Sigmoid colon (tissue), 7 donors: Measurements from ENCODE around the gene SOX6. TPM values are rescaled to one million over a fixed set of nuclear protein-coding genes. Genes with fewer than 3 reads are reported as not detected.

Experiments used
- DNase-seq: peaks from one replicate; pipeline ENCODE4 v3.0.0-alpha.2; 2019
- H3K27ac ChIP-seq, 4 donors: fragments of 200-600 bp; sonication (generic); one replicate each; pipeline ENCODE4 v1.5.1; 2016 to 2019; ENCODE audit warnings: mild to moderate bottlenecking in 1 of 4
- H3K27me3 ChIP-seq, 3 donors: fragments of 200-600 bp; sonication (generic); one replicate each; pipeline ENCODE4 v1.5.1; 2019; ENCODE audit warnings: mild to moderate bottlenecking in 1 of 3
- H3K36me3 ChIP-seq, 4 donors: fragments of 200-600 bp; sonication (generic); one replicate each; pipeline ENCODE4 v1.5.1; 2016 to 2019
- H3K4me1 ChIP-seq, 4 donors: fragments of 200-600 bp; sonication (generic); one replicate each; pipeline ENCODE4 v1.5.1; 2017 to 2019
- H3K4me3 ChIP-seq, 4 donors: fragments of 200-600 bp; sonication (generic); one replicate each; pipeline ENCODE4 v1.5.1; 2017 to 2019; ENCODE audit warnings: mild to moderate bottlenecking in 2 of 4, moderate library complexity in 1 of 4
- H3K9me3 ChIP-seq, 4 donors: fragments of 200-600 bp in 3 of 4; sonication (generic) in 3 of 4; one replicate each; pipeline versions ENCODE4 v1.5.1 to v1.6.1; 2013 to 2019
- EP300 ChIP-seq, 4 donors: sonication (generic); formaldehyde crosslinking; IDR thresholded peaks; one replicate each; pipeline ENCODE4 v1.6.1; 2017; ENCODE audit warnings: antibody characterized with exemption in 4 of 4
- POLR2A ChIP-seq, 2 donors: fragments of 450-650 bp; IDR thresholded peaks; one replicate each; pipeline ENCODE4 v1.6.1; 2016; ENCODE audit warnings: antibody characterized with exemption in 2 of 2, mild to moderate bottlenecking in 2 of 2, moderate library complexity in 2 of 2
- POLR2AphosphoS5 ChIP-seq, 4 donors: sonication (generic); formaldehyde crosslinking; IDR thresholded peaks; one replicate each; pipeline ENCODE4 v1.6.1; 2017; ENCODE audit warnings: antibody characterized with exemption in 4 of 4
- WGBS, 2 donors: extraction: QIAGEN DNeasy Blood & Tissue Kit; methylation state at CpG; one replicate each; pipeline ENCODE4 v1.1.7; 2013; 5-methylcytosine and 5-hydroxymethylcytosine counted together
- intact Hi-C: fragments of 100-400 bp; cut with DNase I; formaldehyde crosslinking; loops from one replicate; pipeline ENCODE4 v1.15.1; 2023
- polyA plus RNA-seq, 3 donors: library from polyadenylated mRNA; stranded (reverse); fragments of 200-250 nt; gene quantifications; one replicate each; pipeline ENCODE4 v1.2.3, GENCODE V29; 2013
- total RNA-seq, 4 donors: library from RNA; depleted of rRNA; stranded (reverse); fragments of >200 nt; gene quantifications; one replicate each; pipeline ENCODE4 v1.1.0, GENCODE V29; 2016
- TF ChIP-seq, protein P1 (sequence below), 4 experiments: fragments of 450-650 bp in 3 of 4; fragments of 200-600 bp in 1 of 4; IDR thresholded peaks; one replicate each; pipeline ENCODE4 v1.5.1; 2016 to 2019; ENCODE audit warnings: antibody characterized with exemption in 4 of 4, mild to moderate bottlenecking in 3 of 4, moderate library complexity in 2 of 4
- donor health status: healthy with polysubstance abuse.
- donor health status: Bipolar disorder and iron deficiency.
- donor health status: healthy.

SOX6 gene
- total and polyA plus RNA-seq, 7 donors = 0.46 to 6.1 (median 1.7) TPM

DNA sequence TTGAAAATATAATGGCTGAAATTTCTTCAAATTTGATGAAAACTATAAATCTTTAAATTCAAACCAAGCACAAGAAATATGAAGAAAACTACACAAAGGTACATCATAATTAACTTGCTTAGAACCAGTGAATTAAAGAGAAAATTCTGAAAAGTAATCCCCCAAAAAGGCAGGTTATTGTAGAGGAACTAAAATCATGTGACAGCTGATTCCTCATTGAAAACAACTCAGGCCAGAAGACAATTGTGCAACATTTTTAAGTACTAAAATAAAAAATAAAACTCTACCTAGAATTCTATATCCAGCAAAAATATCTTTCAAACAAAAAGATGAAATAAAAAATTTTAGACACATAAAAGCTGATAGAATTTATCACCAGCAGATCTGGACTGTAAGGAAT lies 90.3 kb downstream of the SOX6 start:
- no peaks in the 10 kb centered on the region for H3K27me3 ChIP-seq
- no peaks in the 10 kb centered on the region for H3K4me1 ChIP-seq
- H3K4me3 ChIP-seq = no peak overlapping the region
- TF ChIP-seq, protein P1, sequence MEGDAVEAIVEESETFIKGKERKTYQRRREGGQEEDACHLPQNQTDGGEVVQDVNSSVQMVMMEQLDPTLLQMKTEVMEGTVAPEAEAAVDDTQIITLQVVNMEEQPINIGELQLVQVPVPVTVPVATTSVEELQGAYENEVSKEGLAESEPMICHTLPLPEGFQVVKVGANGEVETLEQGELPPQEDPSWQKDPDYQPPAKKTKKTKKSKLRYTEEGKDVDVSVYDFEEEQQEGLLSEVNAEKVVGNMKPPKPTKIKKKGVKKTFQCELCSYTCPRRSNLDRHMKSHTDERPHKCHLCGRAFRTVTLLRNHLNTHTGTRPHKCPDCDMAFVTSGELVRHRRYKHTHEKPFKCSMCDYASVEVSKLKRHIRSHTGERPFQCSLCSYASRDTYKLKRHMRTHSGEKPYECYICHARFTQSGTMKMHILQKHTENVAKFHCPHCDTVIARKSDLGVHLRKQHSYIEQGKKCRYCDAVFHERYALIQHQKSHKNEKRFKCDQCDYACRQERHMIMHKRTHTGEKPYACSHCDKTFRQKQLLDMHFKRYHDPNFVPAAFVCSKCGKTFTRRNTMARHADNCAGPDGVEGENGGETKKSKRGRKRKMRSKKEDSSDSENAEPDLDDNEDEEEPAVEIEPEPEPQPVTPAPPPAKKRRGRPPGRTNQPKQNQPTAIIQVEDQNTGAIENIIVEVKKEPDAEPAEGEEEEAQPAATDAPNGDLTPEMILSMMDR (IDR thresholded peaks at IDR 0.05) = no peak
- H3K9me3 ChIP-seq = no peaks in the 10 kb centered on the region
- H3K27ac ChIP-seq = no peak overlapping the region
- intact Hi-C loops = no loop called here
- DNase-seq = no peak
- H3K36me3 ChIP-seq = no peaks in the 10 kb centered on the region

DNA sequence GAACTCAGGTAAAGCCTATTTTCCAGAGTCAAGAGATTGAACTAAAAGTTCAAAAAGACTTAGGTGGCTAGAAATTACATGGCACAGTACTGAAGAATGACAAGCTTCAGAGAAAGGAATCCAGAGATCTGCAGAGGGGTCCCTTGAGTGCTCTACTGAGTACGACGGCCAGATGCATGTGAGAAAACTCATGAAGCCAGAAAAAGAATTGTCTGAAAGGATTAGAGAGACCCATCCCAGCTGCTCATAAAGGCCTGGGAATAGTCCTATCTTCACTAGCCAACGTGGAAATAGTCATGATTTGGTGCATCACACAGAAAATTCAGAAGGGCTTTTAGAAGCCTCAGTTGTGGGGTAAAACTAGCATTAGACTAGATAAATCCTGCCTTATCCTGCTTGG lies 91.3 kb downstream of the SOX6 start:
- Histone ChIP-seq H3K4me1 (no peaks in the 10 kb centered on the region), H3K36me3 (no peaks in the 10 kb centered on the region), H3K4me3 (no peak overlapping the region), H3K9me3 (no peaks in the 10 kb centered on the region), H3K27ac (no peak overlapping the region), H3K27me3 (no peaks in the 10 kb centered on the region)
- TF ChIP-seq POLR2A (IDR thresholded peaks at IDR 0.05) = no peak
- TF ChIP-seq, protein P1 (IDR thresholded peaks at IDR 0.05) = no peak
- no peak for TF ChIP-seq POLR2AphosphoS5 (IDR thresholded peaks at IDR 0.05)
- no peak for TF ChIP-seq EP300 (IDR thresholded peaks at IDR 0.05)
- DNase-seq = no peak
- 79 to 87% methylated on average over 3 of the region's 3 CpGs for WGBS, 2 donors
- intact Hi-C loops = no loop called here

DNA sequence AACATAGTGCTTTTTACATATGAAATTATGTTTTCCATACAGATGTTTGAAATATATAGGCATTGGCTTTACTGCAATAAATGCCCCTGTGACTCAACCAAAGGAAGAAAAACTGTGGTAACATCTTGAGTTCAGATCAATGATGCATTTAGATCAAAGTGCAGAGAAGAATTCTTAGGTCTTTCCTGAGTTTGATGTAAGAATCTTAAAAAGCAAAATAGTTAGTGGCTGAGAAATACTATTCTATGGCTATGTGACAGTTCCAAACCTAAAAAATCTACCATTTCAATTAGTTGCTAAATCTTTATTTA lies 93.7 kb downstream of the SOX6 start:
- no peaks in the 10 kb centered on the region for H3K36me3 ChIP-seq
- H3K4me3 ChIP-seq = no peak overlapping the region
- H3K4me1 ChIP-seq = no peaks in the 10 kb centered on the region
- H3K27ac ChIP-seq = no peak overlapping the region
- no peaks in the 10 kb centered on the region for H3K27me3 ChIP-seq
- H3K9me3 ChIP-seq = no peaks in the 10 kb centered on the region
- no peak for DNase-seq
- TF ChIP-seq EP300 (IDR thresholded peaks at IDR 0.05) (no peak), POLR2A (IDR thresholded peaks at IDR 0.05) (no peak), POLR2AphosphoS5 (IDR thresholded peaks at IDR 0.05) (no peak)
- TF ChIP-seq, protein P1 (IDR thresholded peaks at IDR 0.05) = no peak
- intact Hi-C loops = no loop called here

DNA sequence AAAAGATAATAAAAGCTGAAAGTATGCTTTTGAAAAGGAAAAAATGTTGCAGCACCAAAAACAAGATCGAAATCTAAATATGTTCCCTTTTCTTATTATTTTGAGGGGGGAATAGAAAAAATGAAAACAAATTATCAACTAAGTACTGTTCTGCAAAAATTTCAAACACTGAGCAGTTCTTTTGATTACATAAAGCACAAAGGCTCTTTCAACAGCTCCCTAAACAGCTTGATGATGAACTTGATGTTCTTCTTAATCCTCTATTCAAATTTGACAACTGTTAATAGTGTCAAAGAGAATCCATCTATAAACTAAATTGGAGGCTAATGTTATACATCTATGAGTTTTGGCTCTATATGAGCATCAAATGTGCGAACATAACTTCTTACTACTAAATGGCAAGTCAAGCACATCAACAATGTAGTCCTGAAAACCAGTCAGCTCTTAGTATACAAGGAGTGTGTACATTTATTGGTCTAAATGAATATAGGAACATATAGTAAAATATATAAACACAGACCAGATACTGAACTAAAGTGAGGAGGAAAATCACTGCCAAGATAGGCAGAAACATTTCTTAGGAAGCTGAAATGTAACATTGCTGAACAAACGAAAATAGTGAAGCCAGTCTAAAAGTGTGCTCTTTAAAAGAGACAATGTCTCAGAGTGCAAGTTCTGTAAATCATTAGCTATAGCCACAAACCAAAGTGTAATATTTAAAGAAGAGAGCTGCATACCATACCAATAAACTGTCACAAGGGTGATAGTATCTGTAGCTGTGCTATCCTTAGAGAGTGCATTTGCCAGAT lies 94.3 kb downstream of the SOX6 start:
- no peaks in the 10 kb centered on the region for H3K36me3 ChIP-seq
- intact Hi-C loops = no loop called here
- no peak overlapping the region for H3K4me3 ChIP-seq
- DNase-seq = no peak
- 42 to 70% methylated on average over 3 of the region's 3 CpGs for WGBS, 2 donors
- no peaks in the 10 kb centered on the region for H3K27me3 ChIP-seq
- TF ChIP-seq POLR2AphosphoS5 (IDR thresholded peaks at IDR 0.05) = no peak
- TF ChIP-seq, protein P1 (IDR thresholded peaks at IDR 0.05) = no peak
- TF ChIP-seq POLR2A (IDR thresholded peaks at IDR 0.05) = no peak
- H3K9me3 ChIP-seq = no peaks in the 10 kb centered on the region
- H3K27ac ChIP-seq = no peak overlapping the region
- no peaks in the 10 kb centered on the region for H3K4me1 ChIP-seq

DNA sequence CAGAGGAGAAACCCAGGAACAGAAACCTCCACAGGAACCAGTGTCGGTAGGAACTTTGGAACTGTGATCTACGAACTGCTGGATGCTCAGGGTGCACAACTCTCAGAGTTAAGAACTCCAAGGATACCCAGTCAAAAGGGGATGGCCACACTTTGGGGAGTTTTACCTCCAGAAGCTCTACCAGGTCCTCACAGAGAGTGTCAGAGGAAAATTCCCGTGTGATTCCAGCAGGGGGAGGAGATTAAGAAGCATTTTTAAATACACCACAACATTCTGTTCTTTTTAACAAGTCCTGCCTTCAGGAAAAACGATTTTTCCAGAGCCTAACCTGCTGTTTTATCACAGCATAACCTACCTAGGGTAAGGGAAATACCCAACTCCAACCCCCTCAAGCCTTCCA lies 104.0 kb downstream of the SOX6 start:
- no peak overlapping the region for H3K27ac ChIP-seq
- 33 to 65% methylated on average over 4 of the region's 4 CpGs for WGBS, 2 donors
- no peaks in the 10 kb centered on the region for H3K4me1 ChIP-seq
- no peaks in the 10 kb centered on the region for H3K9me3 ChIP-seq
- no peak for DNase-seq
- no peak overlapping the region for H3K4me3 ChIP-seq
- TF ChIP-seq POLR2AphosphoS5 (IDR thresholded peaks at IDR 0.05) (no peak), POLR2A (IDR thresholded peaks at IDR 0.05) (no peak), EP300 (IDR thresholded peaks at IDR 0.05) (no peak)
- TF ChIP-seq, protein P1 (IDR thresholded peaks at IDR 0.05) = no peak
- H3K36me3 ChIP-seq = no peaks in the 10 kb centered on the region
- intact Hi-C loops = no loop called here
- no peaks in the 10 kb centered on the region for H3K27me3 ChIP-seq
